B cell (primary cell): ENCODE measurements around the gene PNLDC1. TPM values are rescaled to one million over a fixed set of nuclear protein-coding genes. Genes with fewer than 3 reads are reported as not detected.

Experiments
- ATAC-seq: fragments of 200-7000 bp; cut with Tn5 transposase; one replicate; pipeline ENCODE4 v1.10.0; 2021; ENCODE audit warnings: low read depth, mild to moderate bottlenecking, moderate number of reproducible peaks, moderate library complexity
- CTCF ChIA-PET: fragments of 350-600 bp; sonication (Branson Sonifier 250); formaldehyde crosslinking; loops from one replicate; lab custom pipeline; 2021; ENCODE audit warnings: antibody characterized with exemption, inconsistent platforms; lab: Charles Lee
- POLR2A ChIA-PET: fragments of 350-600 bp; sonication (Branson Sonifier 250); formaldehyde crosslinking; loops from one replicate; lab custom pipeline; 2021; ENCODE audit warnings: antibody characterized with exemption; lab: Charles Lee
- DNase-seq: peaks from one replicate; pipeline ENCODE4 v3.0.0; 2013
- H2AFZ ChIP-seq: 2 replicates; pipeline ENCODE4 v1.6.1; 2012; ENCODE audit warnings: mild to moderate bottlenecking, low read depth, low read length; ENCODE audit not compliant: insufficient read depth, poor library complexity, severe bottlenecking
- H3K27ac ChIP-seq, 2 donors: 1 replicate in 1 of 2; 2 replicates in 1 of 2; pipeline ENCODE4 v1.5.1; 2012 to 2013; ENCODE audit warnings: low read length in 2 of 2, mild to moderate bottlenecking in 2 of 2, moderate library complexity in 1 of 2
- H3K27me3 ChIP-seq, 4 experiments: fragments of 200-600 bp in 1 of 4; sonication (generic) in 1 of 4; replicated peaks in 1 of 4; 1 replicate in 2 of 4; 2 replicates in 2 of 4; pipeline versions ENCODE4 v1.6.1 to v1.7.0; 2013 to 2016; ENCODE audit warnings: low read length in 3 of 4, mild to moderate bottlenecking in 2 of 4, mixed read lengths in 1 of 4, moderate library complexity in 1 of 4; ENCODE audit not compliant: insufficient read depth in 4 of 4, control insufficient read depth in 3 of 4; ENCODE audit errors: control extremely low read depth in 1 of 4
- H3K36me3 ChIP-seq, 2 experiments: replicated peaks in 1 of 2; 1 replicate in 1 of 2; 2 replicates in 1 of 2; pipeline versions ENCODE4 v1.6.1 to v1.7.1; 2013; ENCODE audit warnings: low read length in 1 of 2; ENCODE audit not compliant: insufficient read depth in 2 of 2, control insufficient read depth in 1 of 2; ENCODE audit errors: control extremely low read depth in 1 of 2, extremely low read depth in 1 of 2
- H3K4me1 ChIP-seq, 2 donors: fragments of 200-600 bp in 1 of 2; sonication (generic) in 1 of 2; 1 replicate in 1 of 2; 2 replicates in 1 of 2; pipeline versions ENCODE4 v1.5.1 to v1.6.1; 2013 to 2017; ENCODE audit warnings: low read length in 2 of 2; ENCODE audit not compliant: control insufficient read depth in 2 of 2, insufficient read depth in 2 of 2
- H3K4me2 ChIP-seq: replicated peaks from 2 replicates; pipeline ENCODE3; 2012; ENCODE audit warnings: mild to moderate bottlenecking, low read depth, low read length; ENCODE audit not compliant: poor library complexity, severe bottlenecking
- H3K4me3 ChIP-seq, 5 experiments: fragments of 200-600 bp in 1 of 5; sonication (generic) in 1 of 5; 1 replicate in 3 of 5; 2 replicates in 2 of 5; pipeline versions ENCODE4 v1.5.1 to v1.7.0; 2011 to 2016; ENCODE audit warnings: low read length in 4 of 5, mild to moderate bottlenecking in 4 of 5, low read depth in 2 of 5, control low read depth in 1 of 5, moderate library complexity in 1 of 5; ENCODE audit not compliant: insufficient read depth in 1 of 5; ENCODE audit errors: control extremely low read depth in 1 of 5, extremely low read depth in 1 of 5
- H3K79me2 ChIP-seq: fragments of 200-600 bp; sonication (generic); one replicate; pipeline ENCODE4 v1.6.0; 2016; ENCODE audit warnings: low read length; ENCODE audit not compliant: control insufficient read depth, insufficient read depth
- H3K9ac ChIP-seq: fragments of 200-600 bp; sonication (generic); 2 replicates; pipeline ENCODE4 v1.6.1; 2017; ENCODE audit warnings: mild to moderate bottlenecking, low read length, moderate library complexity
- H3K9me3 ChIP-seq, 3 donors: one replicate each; pipeline versions ENCODE4 v1.6.1 to v1.7.1; 2013; ENCODE audit warnings: low read length in 2 of 3; ENCODE audit not compliant: control insufficient read depth in 2 of 3, insufficient read depth in 1 of 3; ENCODE audit errors: control extremely low read depth in 1 of 3
- H4K20me1 ChIP-seq: 2 replicates; pipeline ENCODE4 v1.6.0; 2012; ENCODE audit warnings: mild to moderate bottlenecking, low read length; ENCODE audit not compliant: insufficient read depth, control insufficient read depth, poor library complexity, severe bottlenecking
- H3K27ac Mint-ChIP-seq: one replicate; pipeline ENCODE4 v1.8.0; 2021; ENCODE audit warnings: mixed read lengths
- H3K27me3 Mint-ChIP-seq: one replicate; pipeline ENCODE4 v1.8.0; 2021; ENCODE audit warnings: mixed read lengths
- H3K4me1 Mint-ChIP-seq: one replicate; pipeline ENCODE4 v1.8.0; 2021; ENCODE audit warnings: mixed read lengths
- H3K4me3 Mint-ChIP-seq: one replicate; pipeline ENCODE4 v1.8.0; 2021; ENCODE audit warnings: mixed read lengths
- H3K9me3 Mint-ChIP-seq: one replicate; pipeline ENCODE4 v1.8.0; 2022; ENCODE audit warnings: mixed read lengths; ENCODE audit not compliant: insufficient read depth
- EZH2 ChIP-seq: IDR thresholded peaks from 2 replicates; pipeline ENCODE4 v1.6.1; 2012; ENCODE audit warnings: borderline replicate concordance, low read depth, mild to moderate bottlenecking, moderate library complexity, low read length; ENCODE audit not compliant: insufficient read depth, poor library complexity, severe bottlenecking
- WGBS: methylation state at CpG from one replicate; pipeline ENCODE4 v1.1.5; 2013; ENCODE audit warnings: missing lambda C conversion rate; ENCODE audit not compliant: insufficient coverage; 5-methylcytosine and 5-hydroxymethylcytosine counted together
- intact Hi-C: fragments of 100-400 bp; cut with micrococcal nuclease; formaldehyde crosslinking; loops from one replicate; pipeline ENCODE4 v1.10.0; 2022
- polyA plus RNA-seq: library from polyadenylated mRNA; depleted of rRNA; stranded (reverse); fragments of >200 nt; gene quantifications from 2 replicates; pipeline ENCODE4 v1.2.3, GENCODE V29; 2012
- total RNA-seq, 2 donors: library from RNA; stranded (reverse); fragments of 120-200 nt in 1 of 2; gene quantifications; 1 replicate in 1 of 2; 2 replicates in 1 of 2; pipeline versions ENCODE4 v1.2.3 to v1.2.4, GENCODE V29; 2013 to 2022
- TF ChIP-seq, protein P1 (sequence below): fragments of 200-600 bp; IDR thresholded peaks from one replicate; pipeline ENCODE4 v1.8.0; 2022; ENCODE audit warnings: antibody characterized with exemption, mild to moderate bottlenecking

PNLDC1 gene
- total and polyA plus RNA-seq, 2 donors (not counting 1 experiment from before 2014, with no cell fraction given) = 0.13 to 0.71 TPM

DNA sequence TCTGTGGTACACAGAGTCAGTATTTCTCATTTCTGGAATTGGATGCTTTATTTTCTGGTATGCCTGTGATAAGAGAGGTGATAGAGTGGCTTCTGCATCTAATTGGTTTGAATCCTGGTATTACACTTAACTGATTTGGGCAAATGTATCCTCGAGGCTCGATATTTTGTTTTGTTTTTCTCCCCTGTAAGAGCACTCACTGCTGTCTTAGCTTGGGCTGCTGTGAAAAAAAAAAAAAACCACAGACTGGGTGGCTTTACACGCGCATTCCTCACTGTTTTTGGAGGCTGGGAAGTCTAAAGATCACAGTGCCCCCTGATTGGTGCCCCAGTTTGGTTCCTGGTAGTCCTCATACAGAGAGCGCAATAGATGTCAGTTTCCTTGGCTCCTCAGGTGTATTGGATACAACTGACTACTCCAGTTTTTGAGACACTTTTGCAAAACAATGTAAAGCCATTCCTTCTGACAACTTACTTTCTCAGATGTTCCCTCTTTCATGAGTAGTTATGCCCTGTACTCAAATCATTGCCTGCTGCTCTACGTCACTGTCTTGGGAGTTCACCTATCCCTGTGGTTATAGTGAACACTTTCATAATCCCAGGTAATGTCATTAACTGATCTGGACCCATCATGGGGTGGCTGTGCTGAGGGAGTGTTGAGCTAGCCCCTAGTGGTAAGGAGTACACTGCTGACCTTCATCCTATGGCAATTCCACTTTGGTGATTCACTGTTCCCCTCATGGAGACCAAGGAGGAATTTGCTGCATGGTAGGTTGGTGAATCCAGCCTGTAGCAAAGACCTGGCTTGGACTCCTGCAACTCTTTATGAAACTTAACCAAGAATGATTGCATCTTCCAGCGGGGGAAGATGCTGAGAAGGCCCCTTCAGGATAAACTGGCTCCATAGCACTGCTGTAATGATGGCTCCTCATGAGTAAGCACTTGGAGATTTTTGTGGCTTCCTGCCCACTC, 41.8 kb upstream of the PNLDC1 start:
- H3K4me1 Mint-ChIP-seq = peaks cover 21% of the 10 kb centered on the region
- CTCF ChIA-PET = interaction anchor here (1.2 kb wide), 1 partner anchor 63 kb away, joined by 3 read pairs; no protein-coding TSS in a partner anchor
- no peak overlapping the region for H2AFZ ChIP-seq
- peaks cover 12 to 35% of the 10 kb centered on the region in 2 experiments for H3K36me3 ChIP-seq
- H4K20me1 ChIP-seq = no peaks in the 10 kb centered on the region
- intact Hi-C loops = no loop called here
- 100% methylated on average over 6 of the region's 7 CpGs for WGBS
- H3K9me3 ChIP-seq = no peaks in the 10 kb centered on the region
- TF ChIP-seq, protein P1, sequence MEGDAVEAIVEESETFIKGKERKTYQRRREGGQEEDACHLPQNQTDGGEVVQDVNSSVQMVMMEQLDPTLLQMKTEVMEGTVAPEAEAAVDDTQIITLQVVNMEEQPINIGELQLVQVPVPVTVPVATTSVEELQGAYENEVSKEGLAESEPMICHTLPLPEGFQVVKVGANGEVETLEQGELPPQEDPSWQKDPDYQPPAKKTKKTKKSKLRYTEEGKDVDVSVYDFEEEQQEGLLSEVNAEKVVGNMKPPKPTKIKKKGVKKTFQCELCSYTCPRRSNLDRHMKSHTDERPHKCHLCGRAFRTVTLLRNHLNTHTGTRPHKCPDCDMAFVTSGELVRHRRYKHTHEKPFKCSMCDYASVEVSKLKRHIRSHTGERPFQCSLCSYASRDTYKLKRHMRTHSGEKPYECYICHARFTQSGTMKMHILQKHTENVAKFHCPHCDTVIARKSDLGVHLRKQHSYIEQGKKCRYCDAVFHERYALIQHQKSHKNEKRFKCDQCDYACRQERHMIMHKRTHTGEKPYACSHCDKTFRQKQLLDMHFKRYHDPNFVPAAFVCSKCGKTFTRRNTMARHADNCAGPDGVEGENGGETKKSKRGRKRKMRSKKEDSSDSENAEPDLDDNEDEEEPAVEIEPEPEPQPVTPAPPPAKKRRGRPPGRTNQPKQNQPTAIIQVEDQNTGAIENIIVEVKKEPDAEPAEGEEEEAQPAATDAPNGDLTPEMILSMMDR = no peak
- TF ChIP-seq EZH2 = no peak
- peak overlapping the region; percentile 35 for H3K4me3 Mint-ChIP-seq
- H3K9me3 Mint-ChIP-seq = no peaks in the 10 kb centered on the region
- DNase-seq (no peak), ATAC-seq (no peak)
- peaks cover 20% of the 10 kb centered on the region for H3K79me2 ChIP-seq
- peaks cover 17 to 19% of the 10 kb centered on the region in 2 donors for H3K4me1 ChIP-seq
- H3K27ac ChIP-seq = no peak overlapping the region
- H3K4me3 ChIP-seq = no peak overlapping the region
- no peaks in the 10 kb centered on the region for H3K27me3 ChIP-seq
- no peak overlapping the region for H3K4me2 ChIP-seq
- H3K9ac ChIP-seq = no peak overlapping the region
- peak overlapping the region; percentile 47 for H3K27ac Mint-ChIP-seq
- POLR2A ChIA-PET = interaction anchor here (0.6 kb wide), 1 partner anchor 68 kb away, joined by 8 read pairs; no protein-coding TSS in a partner anchor
- no peaks in the 10 kb centered on the region for H3K27me3 Mint-ChIP-seq
